Suprapubic skin (tissue), 4 donors: ENCODE results near the gene ERP27.

Source experiments
- POLR2A ChIP-seq, 2 donors: fragments of 450-650 bp; IDR thresholded peaks; one replicate each; pipeline ENCODE4 v1.6.1; 2017; ENCODE audit warnings: antibody characterized with exemption in 2 of 2, mild to moderate bottlenecking in 2 of 2, moderate library complexity in 2 of 2
- POLR2AphosphoS5 ChIP-seq, 3 donors: sonication (generic); formaldehyde crosslinking; IDR thresholded peaks; one replicate each; pipeline ENCODE4 v1.6.1; 2017; ENCODE audit warnings: antibody characterized with exemption in 3 of 3
- TF ChIP-seq, protein P1 (sequence below), 2 donors: fragments of 200-600 bp in 1 of 2; fragments of 450-650 bp in 1 of 2; sonication (generic) in 1 of 2; IDR thresholded peaks; one replicate each; pipeline ENCODE4 v1.5.1; 2016 to 2019; ENCODE audit warnings: antibody characterized with exemption in 2 of 2, mild to moderate bottlenecking in 1 of 2, moderate library complexity in 1 of 2

DNA sequence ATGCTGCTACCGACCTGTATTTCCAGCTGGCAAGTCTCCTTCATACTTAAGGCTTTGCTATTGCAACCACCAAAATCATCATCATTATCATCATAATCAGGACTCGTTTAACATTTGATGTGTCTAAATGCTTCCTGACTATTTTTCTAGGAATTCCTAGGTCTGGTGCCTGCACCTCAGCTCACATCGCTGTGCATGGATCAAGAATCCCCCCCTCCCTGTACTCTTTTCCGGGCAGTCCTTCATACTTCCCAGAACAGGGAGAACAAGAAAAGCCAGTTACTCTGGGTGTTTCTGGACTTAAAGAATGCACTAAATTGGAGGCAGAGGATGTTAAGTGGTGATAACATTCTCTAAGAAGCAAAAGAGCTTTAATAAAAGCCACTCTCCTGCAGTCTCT, 9.4 kb downstream of the ERP27 start:
- TF ChIP-seq POLR2AphosphoS5 (IDR thresholded peaks at IDR 0.05) = no peak
- TF ChIP-seq, protein P1, sequence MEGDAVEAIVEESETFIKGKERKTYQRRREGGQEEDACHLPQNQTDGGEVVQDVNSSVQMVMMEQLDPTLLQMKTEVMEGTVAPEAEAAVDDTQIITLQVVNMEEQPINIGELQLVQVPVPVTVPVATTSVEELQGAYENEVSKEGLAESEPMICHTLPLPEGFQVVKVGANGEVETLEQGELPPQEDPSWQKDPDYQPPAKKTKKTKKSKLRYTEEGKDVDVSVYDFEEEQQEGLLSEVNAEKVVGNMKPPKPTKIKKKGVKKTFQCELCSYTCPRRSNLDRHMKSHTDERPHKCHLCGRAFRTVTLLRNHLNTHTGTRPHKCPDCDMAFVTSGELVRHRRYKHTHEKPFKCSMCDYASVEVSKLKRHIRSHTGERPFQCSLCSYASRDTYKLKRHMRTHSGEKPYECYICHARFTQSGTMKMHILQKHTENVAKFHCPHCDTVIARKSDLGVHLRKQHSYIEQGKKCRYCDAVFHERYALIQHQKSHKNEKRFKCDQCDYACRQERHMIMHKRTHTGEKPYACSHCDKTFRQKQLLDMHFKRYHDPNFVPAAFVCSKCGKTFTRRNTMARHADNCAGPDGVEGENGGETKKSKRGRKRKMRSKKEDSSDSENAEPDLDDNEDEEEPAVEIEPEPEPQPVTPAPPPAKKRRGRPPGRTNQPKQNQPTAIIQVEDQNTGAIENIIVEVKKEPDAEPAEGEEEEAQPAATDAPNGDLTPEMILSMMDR (IDR thresholded peaks at IDR 0.05) = no peak
- no peak for TF ChIP-seq POLR2A (IDR thresholded peaks at IDR 0.05)
